ENCODE data around the gene SCN5A. TPM values are rescaled to one million over a fixed set of nuclear protein-coding genes. Genes with fewer than 3 reads are reported as not detected.

Gene SCN5A
- total and polyA plus RNA-seq, 9 donors = 1.9 to 4.8 (median 4.3) TPM

DNA sequence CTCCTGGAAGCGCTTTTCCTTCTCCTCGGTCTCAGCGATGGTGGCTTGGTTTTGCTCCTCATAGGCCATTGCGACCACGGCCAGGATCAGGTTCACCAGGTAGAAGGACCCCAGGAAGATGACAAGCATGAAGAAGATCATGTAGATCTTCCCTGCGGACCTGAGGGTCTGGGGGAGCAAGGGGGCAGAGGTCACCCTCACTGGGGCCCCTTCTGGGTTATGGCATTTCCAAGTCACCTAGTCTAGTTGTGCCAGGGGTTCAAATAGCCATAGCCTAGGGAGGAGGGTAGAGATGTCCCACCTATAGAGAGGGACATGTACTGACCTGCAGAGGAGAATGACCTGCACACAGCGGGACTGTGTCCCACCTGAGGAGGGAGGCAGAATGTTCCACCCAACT, 43.5 kb downstream of the SCN5A start:
- no peaks in the 10 kb centered on the region for H3K4me1 ChIP-seq (ENCODE audit: control insufficient read depth, insufficient read depth, low read length)
- no peak overlapping the region for H3K27ac ChIP-seq (ENCODE audit: low read length)
- no peak overlapping the region for H3K4me3 ChIP-seq (ENCODE audit: low read length)
- no peaks in the 10 kb centered on the region for H3K36me3 ChIP-seq (ENCODE audit: control insufficient read depth, insufficient read depth, low read length)
- WGBS (ENCODE audit: insufficient coverage) = 97% methylated on average over 7 of the region's 7 CpGs
- no peak for DNase-seq
- no peaks in the 10 kb centered on the region for H3K27me3 ChIP-seq (ENCODE audit: control insufficient read depth, insufficient read depth, low read length)
- no peaks in the 10 kb centered on the region for H3K9me3 ChIP-seq (replicated peaks; ENCODE audit: control insufficient read depth, low read depth, low read length)

DNA sequence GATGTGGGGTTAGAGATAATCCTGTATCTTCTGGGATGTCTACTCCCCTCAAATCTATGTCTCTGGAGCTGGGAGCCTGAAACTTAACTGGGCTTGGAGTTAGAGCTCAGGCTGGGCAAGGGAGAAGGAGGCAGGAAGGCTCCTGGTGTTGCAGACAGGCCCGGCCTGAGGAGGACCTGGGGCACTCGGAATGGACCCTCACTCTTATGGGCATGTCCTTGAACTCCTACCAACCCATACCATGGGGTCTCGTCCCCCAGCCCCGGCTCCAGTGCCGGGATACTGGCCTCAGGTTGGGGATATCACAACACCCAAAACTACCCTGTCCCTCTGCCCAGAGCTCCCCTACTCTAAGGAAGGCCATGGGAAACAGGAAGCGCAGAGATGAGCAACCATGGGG, 45.2 kb downstream of the SCN5A start:
- DNase-seq = no peak
- H3K9me3 ChIP-seq (replicated peaks; ENCODE audit: control insufficient read depth, low read depth, low read length) = no peaks in the 10 kb centered on the region
- no peaks in the 10 kb centered on the region for H3K27me3 ChIP-seq (ENCODE audit: control insufficient read depth, insufficient read depth, low read length)
- H3K4me1 ChIP-seq (ENCODE audit: control insufficient read depth, insufficient read depth, low read length) = no peaks in the 10 kb centered on the region
- 80% methylated on average over 3 of the region's 6 CpGs for WGBS (ENCODE audit: insufficient coverage)
- no peak overlapping the region for H3K4me3 ChIP-seq (ENCODE audit: low read length)
- H3K36me3 ChIP-seq (ENCODE audit: control insufficient read depth, insufficient read depth, low read length) = no peaks in the 10 kb centered on the region
- no peak overlapping the region for H3K27ac ChIP-seq (ENCODE audit: low read length)

DNA sequence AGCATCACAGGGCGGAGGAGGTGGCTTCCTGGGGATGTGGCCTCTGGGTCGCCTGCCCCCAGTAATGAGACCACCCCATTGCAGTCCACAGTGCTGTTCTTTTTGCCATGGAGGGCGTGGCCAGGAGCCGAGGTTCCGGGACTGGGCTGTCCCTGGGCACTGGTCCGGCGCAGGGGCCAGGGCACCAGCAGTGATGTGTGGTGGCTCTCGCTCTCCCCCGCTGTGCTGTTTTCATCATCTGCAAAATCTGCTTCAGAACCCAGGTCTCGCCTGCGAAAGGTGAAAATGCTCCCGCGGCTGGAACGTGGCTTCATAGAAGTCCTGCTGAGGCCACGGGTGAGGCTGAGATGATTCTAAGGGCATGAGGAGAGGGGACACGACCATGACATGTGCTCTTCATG, 45.8 kb downstream of the SCN5A start:
- H3K36me3 ChIP-seq (ENCODE audit: control insufficient read depth, insufficient read depth, low read length) = no peaks in the 10 kb centered on the region
- 94% methylated on average over 16 of the region's 16 CpGs for WGBS (ENCODE audit: insufficient coverage)

DNA sequence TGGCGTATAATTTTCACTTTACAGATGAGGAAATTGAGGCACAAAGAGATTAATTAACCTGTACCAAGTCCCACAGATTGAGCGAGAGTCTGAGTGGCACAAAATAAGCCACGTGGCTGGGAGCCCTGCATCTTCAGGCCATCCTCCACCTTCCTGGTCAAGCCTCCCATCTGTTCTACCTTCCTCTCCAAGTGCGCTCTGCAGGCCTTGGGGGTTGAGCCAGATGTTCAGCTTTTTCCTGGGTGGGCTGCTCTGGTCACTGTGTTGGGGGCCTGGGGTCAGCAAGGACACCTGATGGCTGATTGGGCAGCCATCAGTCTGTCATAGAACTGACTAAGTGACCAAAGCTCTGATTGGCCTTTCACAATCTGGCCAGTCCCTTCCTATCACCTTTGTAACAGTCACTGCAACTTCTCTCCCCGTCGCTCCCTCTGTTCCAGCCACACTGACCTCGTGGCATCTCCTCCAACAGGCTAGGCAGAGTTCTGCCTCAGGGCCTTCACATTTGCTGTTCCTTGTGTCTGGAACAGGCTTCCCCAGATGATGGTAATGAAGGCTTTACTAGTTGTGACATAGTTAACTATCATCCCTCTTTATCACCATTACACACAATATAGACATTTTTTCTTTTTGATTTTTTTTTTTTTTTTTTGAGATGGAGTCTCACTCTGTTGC, 46.8 kb downstream of the SCN5A start:
- Histone ChIP-seq H3K4me3 (ENCODE audit: low read length) (no peak overlapping the region), H3K27ac (ENCODE audit: low read length) (no peak overlapping the region), H3K9me3 (replicated peaks; ENCODE audit: control insufficient read depth, low read depth, low read length) (no peaks in the 10 kb centered on the region), H3K36me3 (ENCODE audit: control insufficient read depth, insufficient read depth, low read length) (no peaks in the 10 kb centered on the region), H3K4me1 (ENCODE audit: control insufficient read depth, insufficient read depth, low read length) (no peaks in the 10 kb centered on the region), H3K27me3 (ENCODE audit: control insufficient read depth, insufficient read depth, low read length) (no peaks in the 10 kb centered on the region)
- 93% methylated on average over 2 of the region's 7 CpGs for WGBS (ENCODE audit: insufficient coverage)
- no peak for DNase-seq

More for the DNA sequence above, 45.8 kb downstream of the SCN5A start:
- no peaks in the 10 kb centered on the region for H3K4me1 ChIP-seq (ENCODE audit: control insufficient read depth, insufficient read depth, low read length)
- no peaks in the 10 kb centered on the region for H3K27me3 ChIP-seq (ENCODE audit: control insufficient read depth, insufficient read depth, low read length)
- no peak overlapping the region for H3K4me3 ChIP-seq (ENCODE audit: low read length)
- no peak for DNase-seq
- H3K27ac ChIP-seq (ENCODE audit: low read length) = no peak overlapping the region
- H3K9me3 ChIP-seq (replicated peaks; ENCODE audit: control insufficient read depth, low read depth, low read length) = no peaks in the 10 kb centered on the region

DNA sequence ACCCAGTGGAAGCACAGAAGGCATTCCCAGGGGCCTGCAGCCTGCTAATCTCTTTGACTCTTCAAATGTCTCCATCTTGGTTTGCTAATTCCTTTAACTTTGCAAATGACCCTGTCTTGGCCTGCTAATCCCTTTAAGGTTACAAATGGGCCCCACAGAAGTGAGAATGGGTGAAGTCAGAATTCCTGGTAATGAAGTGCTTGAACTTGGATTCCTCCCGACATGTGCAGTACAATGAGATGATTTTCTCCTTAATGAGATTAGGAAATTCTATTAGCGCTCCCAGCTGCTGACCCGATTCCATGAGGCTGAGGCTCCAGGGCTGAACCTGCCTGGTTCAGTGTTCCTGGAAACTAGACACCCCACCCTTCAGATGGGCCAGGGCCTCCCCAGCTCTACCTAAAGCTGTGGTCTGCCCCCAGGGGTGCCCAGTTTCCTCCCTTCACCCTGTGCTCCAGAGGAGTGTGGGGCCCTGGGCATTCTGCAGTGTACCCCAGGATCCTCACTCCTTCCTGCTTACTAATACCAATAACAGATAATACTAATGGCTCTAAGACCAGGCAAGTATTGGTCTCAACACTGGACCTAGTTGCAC, 47.4 kb downstream of the SCN5A start:
- no peaks in the 10 kb centered on the region for H3K4me1 ChIP-seq (ENCODE audit: control insufficient read depth, insufficient read depth, low read length)
- DNase-seq = no peak
- WGBS (ENCODE audit: insufficient coverage) = 65% methylated on average over 3 of the region's 3 CpGs
- H3K4me3 ChIP-seq (ENCODE audit: low read length) = no peak overlapping the region
- H3K27me3 ChIP-seq (ENCODE audit: control insufficient read depth, insufficient read depth, low read length) = no peaks in the 10 kb centered on the region
- no peak overlapping the region for H3K27ac ChIP-seq (ENCODE audit: low read length)
- no peaks in the 10 kb centered on the region for H3K9me3 ChIP-seq (replicated peaks; ENCODE audit: control insufficient read depth, low read depth, low read length)
- H3K36me3 ChIP-seq (ENCODE audit: control insufficient read depth, insufficient read depth, low read length) = no peaks in the 10 kb centered on the region

DNA sequence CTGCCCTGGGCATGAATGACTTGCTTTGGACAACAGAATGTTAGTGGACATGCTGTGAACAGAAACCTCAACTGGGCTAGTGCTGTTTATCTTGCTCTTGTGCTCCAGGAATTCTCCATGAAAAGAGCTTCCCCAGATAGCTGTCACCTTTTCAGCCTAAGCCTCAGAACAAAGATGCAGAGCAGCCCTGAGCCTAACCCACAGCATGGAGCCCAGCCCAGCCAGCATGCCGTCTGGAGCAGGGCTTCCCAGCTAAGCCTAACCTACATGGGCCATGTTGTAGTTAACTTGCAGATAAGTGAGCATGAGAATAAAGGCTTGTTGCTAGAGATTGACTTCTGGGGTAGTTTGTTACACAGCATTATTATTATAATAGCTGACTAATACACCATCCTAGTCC, 48.9 kb downstream of the SCN5A start:
- Histone ChIP-seq H3K36me3 (ENCODE audit: control insufficient read depth, insufficient read depth, low read length) (no peaks in the 10 kb centered on the region), H3K27me3 (ENCODE audit: control insufficient read depth, insufficient read depth, low read length) (no peaks in the 10 kb centered on the region), H3K4me1 (ENCODE audit: control insufficient read depth, insufficient read depth, low read length) (no peaks in the 10 kb centered on the region), H3K27ac (ENCODE audit: low read length) (no peak overlapping the region), H3K4me3 (ENCODE audit: low read length) (no peak overlapping the region), H3K9me3 (replicated peaks; ENCODE audit: control insufficient read depth, low read depth, low read length) (no peaks in the 10 kb centered on the region)
- no CpG with 5 or more reads among the region's 1 CpG for WGBS (ENCODE audit: insufficient coverage)
- no peak for DNase-seq

DNA sequence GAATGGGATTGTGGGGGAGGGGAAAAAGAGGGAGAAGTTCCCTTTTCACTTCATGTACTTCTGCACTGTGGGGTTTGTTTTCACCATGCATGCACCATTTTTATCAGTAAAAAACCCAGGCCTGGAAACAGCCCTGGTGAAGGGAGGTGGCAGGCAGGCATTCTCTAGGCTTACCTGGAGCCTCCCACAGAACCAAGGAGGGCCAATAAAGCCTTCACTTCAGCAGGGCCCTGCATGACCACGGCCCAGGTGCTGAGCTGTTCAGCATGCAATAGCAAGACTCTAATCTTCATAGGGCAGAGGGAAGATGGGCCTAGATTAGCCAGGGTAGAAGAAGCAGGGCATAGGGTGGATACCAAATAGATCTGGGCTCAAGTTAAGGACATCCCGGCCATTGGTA, 49.6 kb downstream of the SCN5A start:
- H3K36me3 ChIP-seq (ENCODE audit: control insufficient read depth, insufficient read depth, low read length) = no peaks in the 10 kb centered on the region
- WGBS (ENCODE audit: insufficient coverage) = 50% methylated on average over 1 of the region's 2 CpGs
- H3K27me3 ChIP-seq (ENCODE audit: control insufficient read depth, insufficient read depth, low read length) = no peaks in the 10 kb centered on the region
- H3K27ac ChIP-seq (ENCODE audit: low read length) = no peak overlapping the region
- no peaks in the 10 kb centered on the region for H3K4me1 ChIP-seq (ENCODE audit: control insufficient read depth, insufficient read depth, low read length)
- no peak overlapping the region for H3K4me3 ChIP-seq (ENCODE audit: low read length)
- H3K9me3 ChIP-seq (replicated peaks; ENCODE audit: control insufficient read depth, low read depth, low read length) = no peaks in the 10 kb centered on the region
- DNase-seq = no peak

DNA sequence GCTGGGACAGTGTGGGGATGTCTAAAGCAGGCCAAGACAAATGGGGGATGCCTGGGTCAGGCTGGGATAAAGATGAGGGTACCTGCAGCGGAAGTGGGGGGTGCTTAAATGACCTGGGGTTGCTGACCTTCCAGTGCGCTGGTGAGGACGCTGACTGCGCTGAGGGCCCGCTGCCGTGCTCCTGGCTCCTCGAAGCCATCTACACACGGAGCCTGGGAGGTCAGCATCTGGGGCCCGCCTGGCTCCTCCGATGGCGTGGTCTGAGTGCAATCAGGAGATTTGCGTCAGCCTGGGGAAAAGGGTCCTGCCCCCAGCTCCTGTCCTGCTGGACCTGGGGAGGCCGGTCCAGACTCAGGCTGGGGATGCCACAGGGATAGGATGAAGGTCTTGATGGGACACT, 50.7 kb downstream of the SCN5A start:
- no peak overlapping the region for H3K4me3 ChIP-seq (ENCODE audit: low read length)
- H3K36me3 ChIP-seq (ENCODE audit: control insufficient read depth, insufficient read depth, low read length) = no peaks in the 10 kb centered on the region
- no peak for DNase-seq
- H3K27ac ChIP-seq (ENCODE audit: low read length) = no peak overlapping the region
- H3K9me3 ChIP-seq (replicated peaks; ENCODE audit: control insufficient read depth, low read depth, low read length) = no peaks in the 10 kb centered on the region
- no peaks in the 10 kb centered on the region for H3K27me3 ChIP-seq (ENCODE audit: control insufficient read depth, insufficient read depth, low read length)
- 93% methylated on average over 12 of the region's 13 CpGs for WGBS (ENCODE audit: insufficient coverage)
- no peaks in the 10 kb centered on the region for H3K4me1 ChIP-seq (ENCODE audit: control insufficient read depth, insufficient read depth, low read length)

DNA sequence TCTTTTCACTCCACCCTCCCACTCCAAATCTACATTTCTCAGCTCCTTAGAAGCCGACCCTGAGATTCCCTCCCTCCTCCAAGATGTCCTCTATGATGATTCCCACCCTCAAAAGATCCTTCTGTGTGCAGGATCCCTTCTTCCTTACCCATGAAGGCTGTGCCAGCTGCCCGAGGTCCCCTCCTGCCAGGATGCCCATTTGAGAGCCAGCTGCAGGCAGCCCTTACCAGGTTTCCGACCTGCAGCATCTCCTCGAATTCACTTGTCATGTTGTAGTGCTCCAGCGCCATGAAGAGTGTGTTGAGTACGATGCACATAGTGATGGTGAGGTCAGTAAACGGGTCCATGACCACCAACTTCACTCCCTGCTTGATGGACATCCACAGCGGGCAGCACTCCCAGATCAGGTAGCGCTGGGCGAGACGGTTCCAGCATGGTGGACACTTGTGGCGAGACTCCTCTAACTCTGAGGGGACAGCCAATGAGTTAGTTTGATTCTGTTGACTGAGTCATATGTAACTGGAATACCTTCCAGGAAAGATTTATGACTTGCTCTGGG, 51.9 kb downstream of the SCN5A start:
- DNase-seq = no peak
- no peak overlapping the region for H3K27ac ChIP-seq (ENCODE audit: low read length)
- no peaks in the 10 kb centered on the region for H3K36me3 ChIP-seq (ENCODE audit: control insufficient read depth, insufficient read depth, low read length)
- WGBS (ENCODE audit: insufficient coverage) = 88% methylated on average over 11 of the region's 12 CpGs
- H3K9me3 ChIP-seq (replicated peaks; ENCODE audit: control insufficient read depth, low read depth, low read length) = no peaks in the 10 kb centered on the region
- H3K4me3 ChIP-seq (ENCODE audit: low read length) = no peak overlapping the region
- H3K27me3 ChIP-seq (ENCODE audit: control insufficient read depth, insufficient read depth, low read length) = no peaks in the 10 kb centered on the region
- H3K4me1 ChIP-seq (ENCODE audit: control insufficient read depth, insufficient read depth, low read length) = no peaks in the 10 kb centered on the region

DNA sequence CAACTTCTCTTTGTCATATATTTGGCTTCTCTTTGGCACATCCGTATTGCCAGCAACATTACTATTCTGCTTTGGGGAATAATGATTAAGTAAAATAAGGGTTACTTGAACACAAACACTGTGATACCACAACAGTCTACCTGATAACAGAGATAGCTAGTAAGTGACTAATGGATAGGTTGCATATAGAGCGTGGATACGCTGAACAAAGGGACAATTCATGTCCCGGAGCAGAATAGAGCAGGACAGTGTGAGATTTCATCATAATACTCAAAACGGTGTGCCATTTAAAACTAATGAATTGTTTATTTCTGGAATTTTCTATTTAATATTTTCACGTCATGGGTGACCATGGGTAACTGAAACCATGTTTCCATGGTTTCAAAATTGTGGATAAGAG, 54.1 kb downstream of the SCN5A start:
- H3K27ac ChIP-seq (ENCODE audit: low read length) = no peak overlapping the region
- H3K36me3 ChIP-seq (ENCODE audit: control insufficient read depth, insufficient read depth, low read length) = no peaks in the 10 kb centered on the region
- WGBS (ENCODE audit: insufficient coverage) = no CpG with 5 or more reads among the region's 6 CpGs
- no peaks in the 10 kb centered on the region for H3K9me3 ChIP-seq (replicated peaks; ENCODE audit: control insufficient read depth, low read depth, low read length)
- no peak for DNase-seq
- no peaks in the 10 kb centered on the region for H3K27me3 ChIP-seq (ENCODE audit: control insufficient read depth, insufficient read depth, low read length)
- no peak overlapping the region for H3K4me3 ChIP-seq (ENCODE audit: low read length)
- no peaks in the 10 kb centered on the region for H3K4me1 ChIP-seq (ENCODE audit: control insufficient read depth, insufficient read depth, low read length)
